Activated B cell treated with CpG ODN at 0.5 μM for 24 hours (primary cell): ENCODE results near the gene PLEKHA5. TPM values are rescaled to one million over a fixed set of nuclear protein-coding genes. Genes with fewer than 3 reads are reported as not detected.

ENCODE experiments used
- ATAC-seq: fragments of 200-7000 bp; cut with Tn5 transposase; one replicate; pipeline ENCODE4 v1.10.0; 2021; ENCODE audit warnings: low read depth, mild to moderate bottlenecking, moderate library complexity
- CTCF ChIA-PET: fragments of 350-600 bp; sonication (Branson Sonifier 250); formaldehyde crosslinking; loops from one replicate; lab custom pipeline; 2021; ENCODE audit warnings: antibody characterized with exemption; lab: Charles Lee
- POLR2A ChIA-PET: fragments of 350-600 bp; sonication (Branson Sonifier 250); formaldehyde crosslinking; loops from one replicate; lab custom pipeline; 2021; ENCODE audit warnings: antibody characterized with exemption; lab: Charles Lee
- DNase-seq: peaks from one replicate; pipeline ENCODE4 v3.0.0; 2022
- H3K27ac Mint-ChIP-seq: one replicate; pipeline ENCODE4 v1.8.0; 2020; ENCODE audit warnings: mixed read lengths
- H3K27me3 Mint-ChIP-seq: one replicate; pipeline ENCODE4 v1.8.0; 2021; ENCODE audit warnings: mixed read lengths
- H3K36me3 Mint-ChIP-seq: one replicate; pipeline ENCODE4 v1.8.0; 2021; ENCODE audit warnings: low read depth, mixed read lengths
- H3K4me1 Mint-ChIP-seq: one replicate; pipeline ENCODE4 v1.8.0; 2021; ENCODE audit warnings: mixed read lengths
- H3K4me3 Mint-ChIP-seq: one replicate; pipeline ENCODE4 v1.8.0; 2020; ENCODE audit warnings: mild to moderate bottlenecking, mixed read lengths
- H3K9me3 Mint-ChIP-seq: one replicate; pipeline ENCODE4 v1.8.0; 2020; ENCODE audit warnings: mixed read lengths
- CTCF ChIP-seq: fragments of 200-600 bp; IDR thresholded peaks from one replicate; pipeline ENCODE4 v1.8.0; 2022; ENCODE audit warnings: antibody characterized with exemption, mild to moderate bottlenecking
- intact Hi-C: fragments of 100-400 bp; cut with micrococcal nuclease; formaldehyde crosslinking; loops from one replicate; pipeline ENCODE4 v1.15.1; 2024
- total RNA-seq: library from RNA; stranded (reverse); gene quantifications from 2 replicates; pipeline ENCODE4 v1.2.3, GENCODE V29; 2022

Gene PLEKHA5
- total RNA-seq, 1 donor from 2014 or later, result 0.11 TPM

- ChIA-PET POLR2A (no interaction called here), CTCF (no interaction called here)
- Mint-ChIP-seq H3K4me3 (no peak overlapping the region), H3K36me3 (no peaks in the 10 kb centered on the region), H3K27me3 (no peaks in the 10 kb centered on the region), H3K4me1 (no peaks in the 10 kb centered on the region), H3K9me3 (no peaks in the 10 kb centered on the region), H3K27ac (no peak overlapping the region)
- no peak for TF ChIP-seq CTCF
- intact Hi-C loops, result no loop called here
- DNase-seq (no peak), ATAC-seq (no peak)
These were observed 23.9 kb downstream of the PLEKHA5 start for GRCh38 chr12:19153396-19153795.

- Mint-ChIP-seq H3K27me3 (no peaks in the 10 kb centered on the region), H3K9me3 (no peaks in the 10 kb centered on the region), H3K4me1 (no peaks in the 10 kb centered on the region), H3K4me3 (no peak overlapping the region), H3K27ac (no peak overlapping the region), H3K36me3 (no peaks in the 10 kb centered on the region)
- intact Hi-C loops, result no loop called here
- ATAC-seq (no peak), DNase-seq (no peak)
- ChIA-PET CTCF (no interaction called here), POLR2A (no interaction called here)
- TF ChIP-seq CTCF, result no peak
These were observed 25.2 kb downstream of the PLEKHA5 start for GRCh38 chr12:19154686-19155085.

- intact Hi-C loops, result no loop called here
- no peak for ATAC-seq
- POLR2A ChIA-PET, result interaction anchor here (0.6 kb wide), 1 partner anchor 11 kb away, joined by 3 read pairs; no protein-coding TSS in a partner anchor
These were observed 26.6 kb downstream of the PLEKHA5 start for GRCh38 chr12:19155981-19156734.

GRCh38 chr12:19158923-19159322, 29.4 kb downstream of the PLEKHA5 start:
- CTCF ChIA-PET, result no interaction called here
- TF ChIP-seq CTCF, result no peak
- no peaks in the 10 kb centered on the region for H3K9me3 Mint-ChIP-seq

More at GRCh38 chr12:19155981-19156734, 26.6 kb downstream of the PLEKHA5 start:
- Mint-ChIP-seq H3K27ac (no peak overlapping the region), H3K27me3 (no peaks in the 10 kb centered on the region), H3K4me1 (no peaks in the 10 kb centered on the region), H3K4me3 (no peak overlapping the region), H3K9me3 (no peaks in the 10 kb centered on the region), H3K36me3 (no peaks in the 10 kb centered on the region)
- no peak for DNase-seq
- TF ChIP-seq CTCF, result no peak
- CTCF ChIA-PET, result no interaction called here

GRCh38 chr12:19161216-19161615, 31.7 kb downstream of the PLEKHA5 start:
- no peaks in the 10 kb centered on the region for H3K27me3 Mint-ChIP-seq
- no peaks in the 10 kb centered on the region for H3K36me3 Mint-ChIP-seq
- H3K9me3 Mint-ChIP-seq, result no peaks in the 10 kb centered on the region
- no peaks in the 10 kb centered on the region for H3K4me1 Mint-ChIP-seq
- intact Hi-C loops, result no loop called here
- no peak overlapping the region for H3K4me3 Mint-ChIP-seq
- ATAC-seq, result no peak
- no peak for TF ChIP-seq CTCF
- no peak for DNase-seq
- CTCF ChIA-PET, result no interaction called here
- no peak overlapping the region for H3K27ac Mint-ChIP-seq
- POLR2A ChIA-PET, result no interaction called here

More at GRCh38 chr12:19158923-19159322, 29.4 kb downstream of the PLEKHA5 start:
- Mint-ChIP-seq H3K4me3 (no peak overlapping the region), H3K36me3 (no peaks in the 10 kb centered on the region), H3K27me3 (no peaks in the 10 kb centered on the region), H3K4me1 (no peaks in the 10 kb centered on the region), H3K27ac (no peak overlapping the region)
- no peak for ATAC-seq
- DNase-seq, result no peak
- intact Hi-C loops, result no loop called here
- POLR2A ChIA-PET, result no interaction called here
